KOPT-K1 (cell line): ENCODE data around the gene GRK5.
A peak's percentile ranks its signal among the peaks of the same experiment; 100 is the strongest.

Source experiments
- H3K27ac ChIP-seq: fragments of 200-600 bp; sonication (generic); 2 replicates; pipeline ENCODE4 v1.5.1; 2016; ENCODE audit warnings: antibody characterized with exemption, mild to moderate bottlenecking, low read depth, low read length; ENCODE audit not compliant: poor library complexity, severe bottlenecking
- H3K36me3 ChIP-seq: fragments of 200-600 bp; sonication (generic); 2 replicates; pipeline ENCODE4 v1.5.1; 2017; ENCODE audit warnings: antibody characterized with exemption, mild to moderate bottlenecking, low read length, moderate library complexity; ENCODE audit not compliant: insufficient read depth
- H3K9me3 ChIP-seq: fragments of 200-600 bp; sonication (generic); 2 replicates; pipeline ENCODE4 v1.5.1; 2017; ENCODE audit warnings: antibody characterized with exemption, low read length, mild to moderate bottlenecking; ENCODE audit not compliant: insufficient read depth, poor library complexity, severe bottlenecking

The GRK5 gene

GRCh38 chr10:119413471-119414080, 206.2 kb downstream of the GRK5 start:
- Histone ChIP-seq H3K27ac (peak overlapping the region; percentile 64), H3K9me3 (no peaks in the 10 kb centered on the region), H3K36me3 (no peaks in the 10 kb centered on the region)

DNA sequence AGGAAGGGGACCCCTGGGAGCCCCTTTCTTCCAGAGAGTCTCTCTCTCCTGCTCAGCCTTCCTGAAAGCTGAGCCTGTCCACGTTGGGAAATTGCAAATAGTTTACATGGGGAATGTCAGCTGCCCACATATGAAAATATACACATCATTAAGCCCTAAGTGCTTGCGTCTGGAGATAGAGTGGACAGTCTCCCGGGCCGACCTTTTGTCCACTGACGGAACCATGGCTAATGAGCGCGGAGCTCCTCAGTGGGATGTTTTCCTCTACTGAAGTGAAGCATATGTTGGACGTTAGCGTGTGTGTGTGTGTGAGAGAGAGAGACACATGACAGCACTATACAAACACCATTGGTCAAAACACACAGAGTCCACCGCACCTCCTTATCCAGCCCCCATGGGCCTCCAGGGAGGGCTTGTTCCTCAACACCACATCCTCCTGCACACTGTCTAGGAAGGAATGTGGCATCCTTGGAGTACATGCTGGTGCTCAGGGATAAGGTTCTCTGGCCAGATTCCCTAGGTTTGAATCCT, 206.8 kb downstream of the GRK5 start:
- H3K27ac ChIP-seq = peak overlapping the region; percentile 64
- peaks cover 1% of the 10 kb centered on the region; the same call in 1 of the 2 replicates for H3K36me3 ChIP-seq
- no peaks in the 10 kb centered on the region for H3K9me3 ChIP-seq

DNA sequence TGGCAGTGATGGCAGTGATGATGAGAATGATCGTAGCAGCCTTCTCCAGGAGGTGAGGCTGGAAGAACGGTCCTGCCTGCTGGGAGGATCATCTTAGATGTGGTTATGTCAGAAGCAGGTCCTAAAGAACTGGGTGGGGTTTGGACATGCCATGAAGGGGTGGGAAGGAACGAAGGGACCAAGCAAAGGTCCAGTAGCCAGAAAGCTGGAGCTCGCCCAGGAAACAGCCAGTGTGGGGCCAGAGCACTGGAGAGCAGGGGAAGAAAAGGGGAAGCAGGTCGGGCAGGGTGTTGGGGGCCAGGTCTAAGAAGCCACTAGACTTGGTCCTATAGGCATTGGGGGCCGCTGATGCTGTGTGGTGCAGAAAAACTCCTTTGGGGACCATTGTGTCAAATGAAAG, 207.8 kb downstream of the GRK5 start:
- Histone ChIP-seq H3K9me3 (no peaks in the 10 kb centered on the region), H3K36me3 (peaks cover 7% of the 10 kb centered on the region; the same call in 1 of the 2 replicates), H3K27ac (no peak overlapping the region)

DNA sequence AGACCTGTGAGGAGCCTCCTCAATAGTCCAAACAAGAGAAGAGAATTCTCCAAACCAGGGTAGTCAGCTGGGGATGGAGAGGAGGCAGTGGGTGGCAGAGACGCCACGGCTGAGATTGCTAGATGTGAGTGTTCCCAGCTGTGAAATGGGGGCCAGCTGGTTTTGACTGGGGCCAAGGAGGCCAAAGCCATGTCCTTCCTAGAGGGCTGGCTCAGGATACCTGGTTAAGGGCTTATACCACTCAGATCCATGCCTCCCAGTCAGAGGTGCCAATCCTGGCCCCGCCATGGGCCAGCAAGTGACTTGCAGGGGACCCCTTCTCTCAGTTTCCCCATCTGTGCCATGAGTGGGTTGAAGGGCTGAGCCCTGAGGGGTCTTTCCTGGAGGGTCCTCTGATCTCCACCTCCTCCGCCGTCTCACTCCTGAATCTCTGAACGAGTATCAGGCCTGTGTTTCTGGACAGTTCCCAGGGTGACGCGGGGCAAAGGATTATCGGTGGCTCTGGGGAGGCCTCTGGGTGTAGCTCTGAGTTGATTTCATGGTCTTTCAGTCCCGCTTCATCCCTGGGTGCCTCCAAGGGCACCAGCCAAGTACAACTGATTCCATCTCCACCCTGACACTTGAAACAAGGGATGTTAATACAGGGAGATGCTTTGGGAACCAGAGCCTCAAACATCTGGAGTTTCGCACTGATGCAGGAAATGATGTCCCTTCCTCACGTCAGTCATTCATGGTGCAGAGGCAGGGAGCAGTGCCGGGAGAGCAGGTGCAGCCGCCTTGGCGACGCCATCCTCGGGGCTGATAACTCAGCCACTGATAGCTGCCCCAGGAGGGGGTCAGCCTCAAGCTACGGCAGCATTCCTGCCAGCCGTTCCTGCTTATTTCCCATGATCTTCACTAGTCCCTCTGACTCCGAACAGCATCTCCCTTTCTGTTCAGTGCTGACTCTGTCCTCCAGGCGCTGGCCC, 208.4 kb downstream of the GRK5 start:
- Histone ChIP-seq H3K36me3 (peaks cover 7% of the 10 kb centered on the region; the same call in 1 of the 2 replicates), H3K27ac (no peak overlapping the region), H3K9me3 (no peaks in the 10 kb centered on the region)

DNA sequence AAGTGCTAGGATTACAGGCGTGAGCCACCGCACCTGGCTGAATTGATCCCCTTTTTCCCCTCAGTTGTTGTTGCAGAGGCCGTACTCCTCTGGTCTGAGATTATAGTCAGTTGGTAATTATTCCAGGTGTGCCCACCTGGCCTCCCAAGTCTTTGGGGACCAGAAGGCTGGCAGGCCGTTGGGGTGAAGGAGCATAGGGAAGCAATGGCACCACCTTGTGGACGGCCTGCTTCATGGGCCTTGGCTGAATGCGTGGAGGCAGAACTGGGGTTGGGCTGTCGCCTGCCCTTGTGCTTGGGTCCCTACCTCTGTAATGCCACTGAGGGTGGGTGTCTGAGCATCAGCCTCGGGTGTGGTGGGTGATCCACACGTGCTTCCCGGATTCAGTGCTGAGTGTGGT, 209.5 kb downstream of the GRK5 start:
- H3K27ac ChIP-seq = peak overlapping the region; percentile 25

DNA sequence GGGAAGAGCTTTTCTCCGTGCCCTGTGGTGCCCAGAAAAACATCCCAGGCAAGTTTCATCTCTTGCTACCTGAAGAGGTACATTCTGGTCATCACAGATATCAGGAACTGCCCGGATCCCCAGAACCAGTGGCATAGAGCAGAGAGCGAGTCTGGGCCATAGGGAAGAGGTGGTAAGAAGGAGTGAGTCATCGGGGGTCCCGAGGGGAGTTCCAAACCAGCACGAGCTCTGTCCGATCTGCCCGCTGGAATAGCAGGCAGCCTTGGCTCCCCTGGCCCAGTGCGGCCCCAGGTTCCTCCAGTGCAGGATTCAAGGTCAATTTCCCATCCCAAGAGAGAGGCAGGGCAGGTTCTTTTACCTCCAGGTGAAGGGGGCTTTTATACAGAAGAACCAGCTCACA, 210.5 kb downstream of the GRK5 start:
- Histone ChIP-seq H3K36me3 (peaks cover 18% of the 10 kb centered on the region; the same call in 1 of the 2 replicates), H3K9me3 (no peaks in the 10 kb centered on the region), H3K27ac (peak overlapping the region; percentile 25)

More for the DNA sequence above, 209.5 kb downstream of the GRK5 start:
- peaks cover 14% of the 10 kb centered on the region; the same call in 1 of the 2 replicates for H3K36me3 ChIP-seq
- H3K9me3 ChIP-seq = no peaks in the 10 kb centered on the region

- H3K9me3 ChIP-seq = no peaks in the 10 kb centered on the region
- H3K27ac ChIP-seq = peak overlapping the region; percentile 25
- peaks cover 23% of the 10 kb centered on the region; the same call in 1 of the 2 replicates for H3K36me3 ChIP-seq
Observed at GRCh38 chr10:119418362-119418761, 211.0 kb downstream of the GRK5 start.

DNA sequence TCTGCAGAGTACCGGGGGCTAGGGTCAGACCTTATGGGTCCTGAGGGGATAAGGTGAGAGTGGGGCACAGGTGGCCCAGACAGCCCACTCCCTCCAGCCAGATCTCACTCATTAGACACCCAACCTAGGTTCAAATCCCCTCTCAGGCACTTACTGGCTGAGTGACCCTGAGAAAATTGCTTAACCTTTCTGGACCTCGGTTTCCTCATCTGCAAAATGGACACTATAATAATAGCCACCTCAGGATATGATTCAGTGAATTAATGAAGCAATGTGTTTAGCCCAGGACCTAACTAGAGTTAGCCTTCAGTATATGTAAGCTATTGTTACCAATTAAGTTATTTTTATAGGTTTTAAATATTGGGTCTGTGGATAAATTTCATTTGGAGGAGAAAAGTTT, 212.6 kb downstream of the GRK5 start:
- H3K36me3 ChIP-seq = peaks cover 35% of the 10 kb centered on the region; the same call in 1 of the 2 replicates
- H3K27ac ChIP-seq = no peak overlapping the region

GRCh38 chr10:119420950-119421875, 213.8 kb downstream of the GRK5 start:
- H3K27ac ChIP-seq = peak overlapping the region; percentile 39

More for the DNA sequence above, 212.6 kb downstream of the GRK5 start:
- no peaks in the 10 kb centered on the region for H3K9me3 ChIP-seq

DNA sequence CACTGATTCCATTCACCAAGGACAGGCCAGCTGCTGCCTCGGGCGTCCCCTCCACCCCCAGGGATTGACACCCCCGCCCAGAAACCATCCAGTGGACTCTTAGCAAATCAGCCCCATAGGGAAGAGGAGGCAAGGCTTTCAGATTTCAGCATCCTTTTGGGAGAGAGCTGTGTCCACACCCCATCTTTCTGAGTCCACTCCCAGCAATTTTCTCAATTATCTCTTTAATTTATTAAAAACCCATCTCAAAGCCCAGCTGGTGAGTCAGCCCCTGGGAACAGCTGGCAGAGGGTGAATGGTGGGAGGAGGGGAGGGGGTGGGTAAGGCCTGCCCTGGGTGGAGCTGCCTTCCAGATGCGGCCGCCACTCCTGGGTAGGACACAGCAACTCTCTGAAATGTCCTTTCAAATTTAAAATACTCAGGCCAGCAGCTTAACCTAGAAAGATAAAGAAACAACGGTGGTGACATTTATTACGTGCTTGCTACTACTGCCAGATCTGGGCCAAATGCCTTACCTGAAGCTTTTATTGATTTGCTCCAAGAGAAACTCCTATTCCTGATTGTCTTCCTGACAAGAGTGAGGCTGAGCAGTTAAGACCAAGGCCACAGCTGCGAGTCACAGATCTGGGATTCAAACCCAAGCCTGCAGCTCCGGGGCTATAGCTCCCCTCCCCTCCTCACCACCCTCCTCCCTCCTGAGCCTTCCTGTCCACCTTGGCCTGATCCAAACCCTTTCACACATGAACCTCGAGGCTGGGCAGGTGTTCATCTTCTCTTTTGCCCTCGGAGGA, 214.7 kb downstream of the GRK5 start:
- Histone ChIP-seq H3K9me3 (no peaks in the 10 kb centered on the region), H3K27ac (peak overlapping the region; percentile 46), H3K36me3 (peaks cover 56% of the 10 kb centered on the region)

More at GRCh38 chr10:119420950-119421875, 213.8 kb downstream of the GRK5 start:
- H3K36me3 ChIP-seq = peaks cover 48% of the 10 kb centered on the region
- H3K9me3 ChIP-seq = no peaks in the 10 kb centered on the region

- peak overlapping the region; percentile 46 for H3K27ac ChIP-seq
- H3K36me3 ChIP-seq = peaks cover 64% of the 10 kb centered on the region
- no peaks in the 10 kb centered on the region for H3K9me3 ChIP-seq
Observed at GRCh38 chr10:119422682-119423509, 215.5 kb downstream of the GRK5 start.

DNA sequence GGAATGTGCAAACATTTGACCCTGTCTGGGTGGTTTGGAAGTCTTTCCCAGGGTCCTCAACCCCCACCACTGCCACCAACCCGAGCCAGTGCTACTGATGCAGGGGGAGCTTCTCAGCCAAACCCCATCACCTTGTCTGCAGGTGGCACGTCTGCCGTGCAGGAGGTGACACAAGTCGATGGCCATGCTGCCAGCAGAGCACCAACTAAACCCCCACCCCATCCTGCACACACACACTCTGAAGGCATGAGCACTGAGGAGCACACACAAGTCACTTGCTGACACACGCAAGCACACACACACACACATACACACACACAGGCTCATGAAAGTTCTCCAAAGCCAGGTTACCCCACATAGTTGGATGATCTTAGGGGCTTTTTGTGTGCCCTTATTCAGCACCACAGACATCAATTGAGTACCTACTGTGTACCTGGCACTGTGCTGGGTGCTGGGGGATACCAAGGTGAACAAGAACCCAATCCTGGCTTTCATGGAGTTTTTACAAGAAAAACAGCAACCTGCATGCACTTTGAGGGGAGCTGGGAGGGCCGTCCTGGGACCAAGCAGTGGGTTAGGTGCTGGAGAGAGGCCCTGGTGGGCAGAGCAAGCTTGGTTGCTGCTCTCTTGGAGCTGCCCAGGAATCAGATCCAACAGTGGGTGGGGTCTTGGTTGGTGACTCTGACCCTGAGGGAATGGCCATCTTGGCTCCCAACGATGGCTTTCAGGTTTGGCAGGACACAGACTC, 216.3 kb downstream of the GRK5 start:
- Histone ChIP-seq H3K27ac (peak overlapping the region; percentile 46), H3K9me3 (no peaks in the 10 kb centered on the region), H3K36me3 (peaks cover 72% of the 10 kb centered on the region)
